Measurements from ENCODE around the gene HDAC10.

The HDAC10 gene

DNA sequence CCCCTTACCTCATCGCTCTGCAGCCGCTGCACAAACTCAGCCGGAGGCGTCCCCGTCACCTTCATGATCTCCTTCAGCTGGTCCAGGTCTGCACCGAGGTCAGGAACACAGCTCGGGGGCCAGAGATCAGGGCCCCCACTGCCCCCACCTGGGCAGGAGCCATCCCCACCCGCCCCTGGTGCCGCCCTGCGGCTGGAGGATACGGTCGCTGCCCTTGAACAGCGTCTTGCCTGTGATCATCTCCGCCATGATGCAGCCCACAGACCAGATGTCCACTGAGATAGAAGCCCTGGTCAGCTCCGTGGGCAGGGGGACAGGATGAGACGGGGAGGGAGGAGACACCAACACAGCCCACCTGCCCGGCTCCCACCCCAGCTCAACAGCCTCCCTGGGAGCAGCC lies 4.5 kb upstream of the HDAC10 start:
- no peak for DNase-seq (ENCODE audit: low read depth)

DNA sequence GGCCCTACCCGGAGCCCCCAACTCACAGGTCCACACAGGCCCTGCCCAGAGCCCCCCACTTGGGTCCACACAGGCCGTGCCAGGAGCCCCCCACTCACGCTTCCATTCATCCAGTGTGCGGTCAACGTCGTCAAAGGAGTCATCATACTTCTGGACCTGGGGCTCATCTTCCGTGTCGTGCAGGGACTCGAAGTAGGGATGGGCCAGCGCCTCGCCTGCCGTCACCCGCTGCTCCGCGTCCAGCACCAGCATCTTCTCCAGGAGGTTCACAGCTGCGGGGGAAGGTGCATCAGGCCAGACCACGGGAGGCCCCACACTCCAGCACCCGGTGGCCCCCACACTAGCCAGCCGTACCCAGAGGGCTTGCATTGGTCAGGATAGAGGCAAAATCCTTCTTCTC lies 4.0 kb upstream of the HDAC10 start:
- DNase-seq (ENCODE audit: low read depth), result no peak

DNA sequence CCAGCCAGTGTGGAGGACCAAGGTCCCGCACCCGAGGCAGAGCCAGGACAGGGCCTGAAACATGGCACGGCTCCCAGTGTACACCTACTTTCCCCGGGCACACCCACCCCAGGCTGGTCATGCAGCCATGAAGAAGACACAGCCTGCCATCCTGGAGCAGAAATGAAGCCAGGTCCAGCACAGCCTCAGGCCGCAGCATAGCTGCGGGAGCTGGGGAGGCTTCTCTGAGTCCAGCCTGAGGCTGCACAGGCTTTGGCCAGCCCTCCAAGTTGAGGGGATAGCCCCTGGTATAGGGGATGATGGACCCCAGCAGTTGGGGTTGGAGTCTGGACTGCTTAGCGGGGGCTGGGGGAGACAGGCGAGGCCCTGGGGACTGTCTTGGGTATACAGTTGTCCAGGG lies 2.9 kb upstream of the HDAC10 start:
- no peak for DNase-seq (ENCODE audit: low read depth)

DNA sequence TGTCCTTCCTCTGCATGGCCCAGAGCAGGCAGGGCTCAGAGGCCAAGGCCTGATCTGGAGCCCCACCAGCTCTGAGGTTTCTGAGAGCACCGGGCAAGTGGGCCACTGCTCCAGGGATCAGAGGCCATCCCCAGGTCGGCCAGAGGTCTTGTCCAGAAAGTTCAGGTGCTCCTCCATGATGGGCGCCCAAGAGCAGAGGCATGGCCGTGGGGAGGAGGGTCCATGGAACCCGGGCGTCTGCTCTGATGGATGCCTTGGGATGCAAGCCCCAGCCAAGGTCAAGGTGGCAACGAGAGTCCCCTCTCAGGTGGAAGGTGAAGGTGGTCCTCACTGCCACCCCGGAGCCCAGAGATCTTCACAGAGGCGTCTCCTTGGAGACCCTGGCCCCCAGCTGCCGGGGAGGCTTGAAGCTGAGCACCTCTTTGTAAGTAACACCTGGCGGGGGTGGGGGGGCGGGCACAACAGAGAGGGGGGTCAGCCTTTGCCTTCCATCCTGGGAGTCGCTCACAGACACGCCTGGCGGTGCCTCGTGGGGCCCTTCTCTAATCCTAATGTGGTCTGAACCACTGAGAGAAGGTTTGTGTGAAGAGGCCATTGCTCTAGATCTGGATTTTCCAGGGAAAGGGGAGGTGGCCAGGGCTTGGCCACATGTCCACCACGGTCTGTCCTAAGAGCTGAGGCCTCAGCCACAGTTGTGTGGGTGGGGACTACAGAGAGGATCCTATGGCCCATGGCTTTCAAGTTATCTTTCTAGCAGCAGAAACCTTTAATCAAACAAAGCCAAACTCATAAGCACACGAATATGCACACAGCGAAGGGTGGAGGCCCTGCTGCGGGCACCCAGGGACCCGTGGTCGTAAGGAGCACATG lies 2.2 kb upstream of the HDAC10 start:
- DNase-seq (ENCODE audit: low read depth), result no peak

DNA sequence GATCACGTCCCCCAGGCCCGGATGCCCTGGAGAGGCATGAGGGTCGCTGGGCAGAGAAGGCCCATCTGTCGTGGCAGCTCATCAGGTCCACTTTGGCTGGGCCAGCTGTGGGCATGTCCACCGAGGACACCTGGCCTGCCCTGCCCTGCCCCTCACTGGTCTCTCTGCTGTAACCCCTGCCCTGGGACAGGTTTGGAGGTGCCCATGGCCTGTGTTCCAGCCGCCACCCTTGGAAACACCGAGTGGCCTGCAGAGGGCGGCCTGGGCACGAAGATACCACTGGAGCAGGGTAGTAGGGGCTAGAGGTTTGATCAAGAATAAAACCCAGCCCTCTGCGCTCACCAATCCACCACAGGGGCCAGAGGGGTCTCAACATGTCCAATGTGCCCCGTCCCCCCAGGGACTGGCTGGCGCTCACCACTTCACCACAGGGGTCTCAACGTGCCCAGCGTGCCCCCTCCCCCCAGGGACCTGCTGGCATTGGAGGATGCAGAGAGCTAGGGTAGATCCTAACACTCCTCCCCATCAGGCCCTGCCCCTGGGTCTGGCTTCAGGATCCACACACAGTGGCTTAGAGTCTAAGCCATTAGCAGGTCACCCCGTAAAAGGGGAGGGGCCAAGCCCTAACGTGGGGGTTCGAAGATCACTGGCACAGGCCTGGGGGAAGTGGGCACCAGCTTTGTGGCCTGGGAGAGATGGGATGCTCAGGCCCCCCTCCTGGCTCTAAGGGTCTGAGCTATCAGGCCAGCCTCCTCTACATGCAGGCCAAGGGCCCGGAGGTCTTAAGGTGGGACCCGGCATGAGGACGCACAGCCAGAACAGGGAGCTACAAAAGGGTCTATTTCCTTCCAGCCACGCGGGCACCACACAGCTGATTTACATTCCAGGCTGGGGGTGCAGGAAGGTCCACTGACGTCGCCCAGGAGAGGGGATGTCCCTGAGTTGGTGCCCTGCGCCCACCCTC lies 1.3 kb upstream of the HDAC10 start:
- DNase-seq (ENCODE audit: low read depth), result peak; percentile 60

DNA sequence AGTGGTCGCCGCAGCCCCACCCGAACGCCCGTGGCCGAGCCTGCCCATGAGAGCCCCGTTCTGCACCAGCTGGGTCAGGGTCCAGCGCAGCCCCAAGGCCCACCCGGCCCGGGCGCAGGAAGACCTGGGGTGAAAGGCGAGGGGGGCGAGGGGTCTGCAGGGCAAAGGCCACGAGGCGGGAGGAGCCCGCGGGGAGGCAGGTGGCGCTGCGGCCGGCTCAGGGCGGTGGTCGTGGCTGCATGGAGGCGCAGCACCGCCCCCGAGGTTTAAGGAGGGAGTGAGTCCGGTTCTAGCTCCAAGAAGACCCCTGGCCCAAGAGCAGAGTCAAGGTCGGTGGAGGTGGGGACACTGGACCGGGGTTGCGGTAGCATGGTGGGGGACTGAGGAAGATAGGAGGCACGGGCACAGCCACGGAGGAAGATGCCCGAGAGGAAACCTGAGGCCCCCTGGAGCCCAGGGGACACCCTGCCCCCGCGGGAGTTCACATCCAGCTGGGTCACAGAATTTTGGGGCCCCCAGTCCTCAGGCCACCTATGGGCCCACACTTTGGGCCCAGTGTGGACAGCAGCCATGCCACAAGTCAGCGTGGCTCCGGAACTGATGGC lies 514 bp upstream of the HDAC10 start:
- no peak for DNase-seq (ENCODE audit: low read depth)

DNA sequence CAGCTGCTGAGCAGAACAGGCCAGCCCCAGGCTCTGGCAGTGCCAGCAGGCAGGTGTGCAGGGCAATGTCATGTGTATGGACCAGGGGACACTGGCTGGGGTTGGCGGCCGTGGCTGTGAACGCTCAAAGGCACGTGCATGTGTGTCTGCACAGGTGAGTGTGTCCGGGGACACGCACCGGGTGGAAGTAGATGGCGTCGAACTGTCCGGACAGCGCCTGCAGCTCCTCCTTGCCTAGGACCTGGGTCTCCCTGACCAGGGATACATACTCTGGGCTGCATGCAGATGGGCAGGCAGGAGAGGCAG lies 863 bp downstream of the HDAC10 start:
- DNase-seq (ENCODE audit: low read depth), result no peak

DNA sequence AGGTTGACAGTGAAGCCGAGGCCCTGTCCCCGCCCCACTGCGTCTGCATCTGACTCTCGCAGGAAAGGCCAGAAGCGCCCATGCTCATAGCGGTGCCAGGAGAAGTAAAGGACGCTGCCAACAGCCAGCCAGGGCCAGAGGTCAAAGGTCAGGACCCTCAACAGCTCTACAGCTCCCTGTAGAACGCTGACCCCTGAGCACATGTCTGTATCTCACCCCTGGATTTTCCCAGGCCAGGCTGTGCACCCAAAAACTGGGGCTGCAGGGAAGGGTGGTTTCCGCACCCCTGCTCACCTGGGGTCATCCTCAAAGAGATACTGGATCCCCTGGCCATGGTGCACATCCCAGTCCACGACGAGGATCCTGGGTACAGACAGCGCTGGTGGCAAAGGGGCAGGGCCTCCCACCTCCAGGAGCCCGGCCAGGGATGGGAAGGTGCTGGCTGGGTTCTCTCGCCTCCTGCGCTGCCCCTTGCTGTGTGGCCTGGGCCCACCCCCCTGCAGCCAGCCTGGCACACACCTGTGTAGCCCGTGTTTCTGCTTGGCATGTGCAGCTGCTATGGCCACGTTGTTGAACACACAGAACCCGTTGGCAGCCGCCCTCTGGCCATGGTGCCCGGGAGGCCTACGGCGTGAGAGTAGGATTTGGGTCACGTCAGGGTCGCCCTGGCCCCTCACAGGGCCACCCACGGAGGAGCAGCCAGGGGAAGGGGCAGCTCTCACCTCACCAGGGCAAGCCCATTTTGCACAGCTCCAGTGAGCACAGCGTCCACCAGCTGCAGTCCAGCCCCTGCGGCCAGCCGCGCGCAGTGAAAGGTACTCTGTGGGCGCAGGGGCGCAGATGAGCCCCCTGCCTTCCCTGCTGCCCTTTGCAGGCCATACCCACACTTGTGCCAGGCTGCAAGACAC lies 1.5 kb downstream of the HDAC10 start:
- DNase-seq (ENCODE audit: low read depth), result no peak

DNA sequence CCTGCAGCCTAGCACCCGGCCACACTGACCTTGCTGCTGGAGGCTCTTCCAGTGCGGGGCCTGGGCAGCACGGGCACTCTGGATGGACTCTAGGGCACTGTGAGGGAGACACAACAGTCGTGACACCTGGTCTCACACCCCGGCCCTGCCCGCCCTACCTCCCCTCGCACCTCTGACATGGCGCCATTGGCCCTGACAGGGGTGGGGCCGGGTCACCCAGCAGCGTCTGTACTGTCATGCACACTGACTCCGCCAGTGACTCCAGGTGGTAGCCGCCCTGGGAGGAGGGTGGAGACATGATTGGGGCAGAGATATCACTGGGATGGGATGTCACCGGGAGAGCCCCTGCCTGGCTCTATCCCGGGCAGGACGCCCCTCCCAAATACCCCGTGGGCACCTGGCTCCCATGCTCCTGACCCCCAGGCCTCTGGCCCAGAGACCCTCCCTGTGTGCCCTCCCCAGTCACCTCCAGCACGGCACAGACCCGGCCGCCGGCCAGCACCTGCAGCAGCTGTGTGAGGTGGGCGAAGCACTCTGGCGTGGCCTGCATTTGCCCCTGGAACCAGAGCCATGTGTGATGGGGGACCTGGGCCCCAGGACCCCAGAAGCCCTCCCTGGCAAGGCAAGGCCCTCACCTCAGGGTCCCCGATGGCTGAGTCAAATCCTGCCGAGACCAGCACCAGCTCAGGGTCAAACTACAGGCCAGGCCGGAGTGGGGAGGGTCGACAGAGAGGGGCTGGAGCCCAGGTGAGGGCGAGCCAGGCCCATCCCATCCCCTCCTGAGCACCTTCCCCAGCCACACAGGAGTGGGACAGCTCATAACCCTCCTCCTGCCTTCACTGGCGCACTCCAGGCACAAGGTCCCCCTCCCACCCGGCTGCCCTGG lies 2.6 kb downstream of the HDAC10 start:
- DNase-seq (ENCODE audit: low read depth), result no peak

DNA sequence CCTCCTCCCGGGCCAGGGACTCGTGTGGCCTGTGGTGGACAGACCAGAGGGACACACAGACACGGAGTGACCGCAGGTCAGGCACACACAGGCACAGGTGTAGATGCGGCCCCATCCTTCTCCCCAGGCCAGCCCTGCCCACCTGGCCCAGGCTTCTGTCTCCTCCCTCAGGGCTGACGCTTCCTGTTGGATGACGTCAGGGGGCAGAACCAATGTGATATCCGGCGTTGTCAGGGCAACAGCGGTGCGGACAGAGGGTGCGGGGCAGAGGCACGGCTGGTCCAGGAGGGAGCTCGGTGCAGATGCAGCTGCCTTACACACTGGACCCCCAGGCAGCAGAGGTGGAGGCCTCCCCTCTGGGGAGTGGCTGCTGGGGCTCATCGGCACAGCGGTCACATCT lies 3.3 kb downstream of the HDAC10 start:
- no peak for DNase-seq (ENCODE audit: low read depth)

DNA sequence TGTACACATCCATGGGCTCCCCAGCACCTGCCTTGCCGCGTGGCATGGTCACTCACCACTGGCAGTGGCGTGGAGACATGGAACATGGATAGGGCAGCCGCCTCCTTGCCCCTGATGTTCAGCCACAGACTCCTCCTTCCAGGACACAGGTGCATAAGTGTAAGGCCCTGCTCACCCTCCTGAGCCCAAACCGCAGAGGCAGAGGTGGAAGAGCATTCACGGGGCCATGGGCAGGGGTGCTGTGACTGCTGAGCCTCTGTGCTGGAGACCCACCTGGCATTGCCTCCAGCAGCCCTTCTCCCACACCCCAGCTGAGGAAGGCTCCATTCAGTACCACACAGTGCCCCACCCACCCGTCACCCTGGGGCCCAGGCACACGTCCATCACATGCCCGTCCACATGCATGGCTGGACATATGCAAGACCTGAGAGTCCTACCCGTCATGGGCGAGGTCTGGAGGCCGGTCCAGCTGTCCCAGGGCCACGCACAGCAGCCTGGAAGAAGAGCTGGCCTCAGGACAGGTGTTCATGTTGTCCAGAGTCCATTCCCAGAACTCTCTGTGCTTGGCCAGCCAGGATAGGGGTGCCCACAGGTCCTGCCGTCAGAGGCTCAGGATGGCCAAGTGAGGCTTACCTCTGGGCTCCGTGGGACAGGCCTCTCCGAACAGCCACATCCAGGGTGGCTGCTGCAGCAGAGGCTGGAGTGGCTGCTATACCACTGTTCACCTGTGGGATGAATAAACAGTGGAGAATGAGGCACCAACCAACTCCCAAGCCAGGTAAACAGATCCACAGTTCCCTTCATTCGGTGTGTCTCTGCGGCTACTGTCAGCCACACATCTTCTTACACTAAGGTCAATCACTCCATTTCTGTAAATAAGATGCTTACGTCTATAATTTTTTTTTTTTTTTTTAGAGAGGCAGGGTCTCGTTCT lies 4.6 kb downstream of the HDAC10 start:
- no peak for DNase-seq (ENCODE audit: low read depth)

DNA sequence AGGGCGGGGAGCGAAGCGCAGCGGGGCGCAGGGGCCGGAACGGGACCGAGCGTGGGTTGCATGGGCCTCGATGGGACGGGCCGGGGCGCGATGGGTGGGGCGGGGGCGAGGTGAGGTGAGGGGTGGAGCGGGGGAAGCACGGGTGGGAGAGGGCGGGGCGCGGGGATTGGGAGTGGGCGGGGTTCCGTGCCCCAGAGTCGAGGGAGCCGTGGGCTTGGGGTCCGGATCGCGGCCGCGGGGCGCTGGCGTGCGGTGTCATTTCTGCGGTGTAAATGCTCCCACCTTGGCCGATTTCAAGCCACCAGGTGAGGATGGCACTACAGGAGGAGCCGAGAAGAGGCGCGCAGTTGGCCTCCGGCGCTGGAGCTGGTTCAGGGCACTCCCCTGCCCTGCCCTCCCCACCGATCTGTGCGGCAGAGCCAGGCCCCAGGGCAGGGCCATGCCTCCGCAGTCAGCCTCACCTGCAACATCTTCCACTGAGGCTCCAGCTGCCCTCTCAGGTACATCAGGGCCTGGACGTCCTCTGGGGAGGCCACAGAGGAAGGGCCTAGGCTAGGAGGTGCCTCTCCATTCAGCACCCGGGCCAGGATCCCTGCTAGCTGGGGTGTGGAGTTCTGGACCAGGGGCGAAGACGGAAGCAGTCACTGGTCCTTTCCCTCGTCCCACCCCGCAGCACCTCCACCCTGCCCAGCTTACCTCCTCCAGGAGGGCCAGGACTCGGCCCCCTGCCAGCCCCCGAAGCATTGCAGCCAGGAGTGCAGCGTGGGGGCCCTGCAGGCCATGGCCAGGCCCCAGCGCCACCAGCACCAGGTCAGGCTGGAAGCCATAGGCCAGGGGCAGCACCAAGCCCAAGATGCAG lies 5.6 kb downstream of the HDAC10 start:
- DNase-seq (ENCODE audit: low read depth), result no peak

DNA sequence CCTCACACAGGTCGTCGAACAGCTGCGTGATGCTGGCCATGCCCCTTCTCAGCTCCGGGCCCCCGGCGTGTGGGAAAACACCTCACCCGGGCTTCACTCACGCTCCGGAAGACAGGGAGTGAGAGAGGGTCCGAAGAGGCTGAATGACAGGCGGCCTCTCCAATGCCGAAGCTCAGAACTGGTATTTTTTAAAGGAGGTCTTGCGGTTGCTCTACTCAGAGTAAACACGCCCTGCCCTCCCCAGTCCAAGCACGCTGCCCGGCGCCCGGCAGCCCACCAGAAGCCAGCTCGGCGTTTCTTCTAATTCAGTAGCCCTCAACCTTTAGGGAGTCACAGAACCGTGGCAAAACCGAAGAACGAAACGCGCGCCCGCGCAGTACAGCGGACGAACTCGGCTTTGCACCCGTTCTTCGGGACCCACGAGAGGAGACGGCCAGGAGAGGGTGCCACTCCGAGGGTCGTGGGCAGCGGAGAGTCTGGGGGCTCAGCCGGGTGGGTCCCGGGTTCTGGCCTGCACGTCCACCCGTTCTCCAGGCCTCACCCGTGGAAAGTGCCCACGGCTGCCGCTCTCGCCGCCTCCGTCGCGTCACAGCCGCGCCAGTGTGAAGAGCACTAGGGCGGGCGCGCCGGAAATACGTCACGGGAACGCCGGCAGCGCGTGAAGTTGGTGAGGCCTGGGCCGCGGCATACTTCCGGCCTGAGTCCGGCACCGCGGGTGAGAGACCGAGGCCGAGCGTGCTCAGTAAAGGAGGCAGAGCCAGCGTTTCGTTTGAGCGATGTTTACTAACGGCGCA lies 6.4 kb downstream of the HDAC10 start, which contains the start of gene TUBGCP6:
TSS of gene TUBGCP6 (minus strand) at position 604 of the 794 bp plus-strand sequence. CDS start at position 40, 564 bp downstream.
- DNase-seq (ENCODE audit: low read depth), result peak; percentile 90

DNA sequence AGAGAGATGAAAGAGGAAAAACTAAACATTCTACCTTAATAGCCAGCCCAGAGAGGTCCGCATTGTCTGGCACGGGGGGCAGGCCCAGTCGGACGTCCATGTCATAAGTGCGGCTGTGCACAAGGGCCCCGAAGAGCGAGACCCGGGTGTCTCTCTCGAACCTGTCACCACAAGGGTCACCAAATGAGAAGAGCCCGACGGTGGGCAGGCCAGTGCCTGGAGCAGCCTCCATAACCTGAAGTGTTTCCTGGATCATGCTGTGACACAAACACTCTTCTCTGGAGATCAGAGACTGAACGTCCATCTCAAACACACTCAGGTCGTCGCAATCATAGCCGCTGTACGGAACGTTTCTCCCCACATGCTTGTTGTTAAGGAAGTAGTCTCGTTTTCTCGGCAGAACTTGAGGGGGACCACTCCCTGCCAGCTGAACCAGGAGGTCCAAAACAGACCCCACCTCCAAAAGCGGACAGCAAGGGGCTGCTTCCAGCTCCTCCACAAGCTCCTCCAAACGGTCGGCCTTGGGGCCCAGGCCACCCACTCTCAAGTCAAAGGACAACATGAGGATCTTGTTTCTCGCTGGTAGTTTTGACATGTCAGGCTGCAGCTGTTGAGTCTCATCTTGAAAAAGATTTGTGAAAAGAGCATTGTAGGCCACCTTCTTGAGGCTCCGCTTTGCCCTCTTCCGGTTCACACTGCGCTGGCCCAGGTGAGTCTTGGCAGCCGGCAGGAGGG lies 7.2 kb downstream of the HDAC10 start:
- DNase-seq (ENCODE audit: low read depth), result no peak

DNA sequence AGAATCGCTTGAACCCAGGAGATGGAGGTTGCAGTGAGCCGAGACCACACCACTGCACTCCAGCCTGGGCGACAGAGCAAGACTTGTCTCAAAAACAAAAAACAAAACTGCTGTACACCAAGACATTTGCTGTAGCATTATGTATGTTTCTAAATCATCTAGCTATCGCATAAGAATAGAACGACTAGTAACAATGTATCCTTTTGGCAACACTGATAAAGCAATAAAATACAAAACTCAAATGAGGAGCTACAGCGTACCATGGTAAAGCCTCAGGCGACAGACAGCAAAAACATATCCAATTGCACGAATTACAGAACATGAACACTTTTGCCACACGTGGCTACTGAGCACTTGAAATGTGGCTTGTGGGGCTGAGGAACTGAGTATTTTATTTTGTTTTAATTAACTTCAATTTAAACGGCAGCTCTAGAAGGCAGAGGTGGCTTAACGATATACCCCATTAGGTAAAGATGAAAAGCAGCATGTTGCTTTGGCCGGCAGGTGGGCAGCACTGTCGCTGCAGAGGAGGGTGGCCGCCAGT lies 8.6 kb downstream of the HDAC10 start:
- no peak for DNase-seq (ENCODE audit: low read depth)

DNA sequence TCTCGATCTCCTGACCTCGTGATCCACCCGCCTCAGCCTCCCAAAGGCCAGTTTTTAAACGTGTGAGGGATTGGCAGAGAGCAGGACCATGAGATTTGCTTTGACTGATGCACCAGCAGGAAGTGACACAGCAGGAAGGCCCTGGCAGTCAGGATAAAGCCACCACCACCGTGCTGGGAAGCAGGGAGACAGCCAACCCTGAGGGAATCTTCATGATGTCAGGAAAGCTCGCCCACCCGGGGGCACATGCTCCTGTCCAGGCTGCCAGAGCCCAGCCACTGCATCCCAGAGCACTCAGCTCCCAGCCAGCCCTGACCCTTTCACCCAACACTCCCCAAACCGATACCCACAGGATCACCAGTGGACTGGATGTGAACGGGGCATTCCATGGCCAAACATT lies 12.3 kb downstream of the HDAC10 start:
- DNase-seq (ENCODE audit: low read depth), result no peak
